PFSK-1 (cell line): ENCODE measurements around the gene OR11G2.

ENCODE experiments used
- FOXP2 ChIP-seq: optimal IDR thresholded peaks from 2 replicates; pipeline ENCODE3; 2011; ENCODE audit warnings: borderline replicate concordance, control low read depth, inconsistent platforms; ENCODE audit not compliant: insufficient read depth; ENCODE audit errors: extremely low read length, extremely low read depth
- POLR2AphosphoS5 ChIP-seq: IDR thresholded peaks from 2 replicates; pipeline ENCODE4 v1.6.1; 2012; ENCODE audit warnings: low read depth, mild to moderate bottlenecking, control low read depth, low read length, moderate library complexity
- REST ChIP-seq, 2 experiments: IDR thresholded peaks; 2 replicates each; pipeline versions ENCODE4 v1.6.1 to v1.8.0; 2011 to 2012; ENCODE audit warnings: low read depth in 2 of 2, low read length in 2 of 2, control low read depth in 1 of 2, inconsistent platforms in 1 of 2, mild to moderate bottlenecking in 1 of 2, moderate library complexity in 1 of 2; ENCODE audit not compliant: insufficient read depth in 1 of 2
- SIN3A ChIP-seq: IDR thresholded peaks from 2 replicates; pipeline ENCODE4 v1.6.1; 2012; ENCODE audit warnings: mild to moderate bottlenecking, low read length, moderate library complexity, borderline replicate concordance; ENCODE audit not compliant: insufficient read depth
- TAF1 ChIP-seq: IDR thresholded peaks from 2 replicates; pipeline ENCODE4 v1.6.1; 2012; ENCODE audit warnings: low read length, control low read depth, borderline replicate concordance; ENCODE audit not compliant: insufficient read depth

OR11G2 gene

GRCh38 chr14:20198991-20199390 is 8.3 kb downstream of the OR11G2 start:
- no peak for TF ChIP-seq REST (IDR thresholded peaks at IDR 0.05; ENCODE audit: insufficient read depth in 1 of 2, low read depth in 2 of 2, low read length in 2 of 2)
- no peak for TF ChIP-seq SIN3A
- TF ChIP-seq FOXP2, result no peak
- TF ChIP-seq TAF1, result no peak
- TF ChIP-seq POLR2AphosphoS5, result no peak

GRCh38 chr14:20204721-20205120 is 14.0 kb downstream of the OR11G2 start:
- TF ChIP-seq FOXP2 (no peak), REST (IDR thresholded peaks at IDR 0.05; ENCODE audit: insufficient read depth in 1 of 2, low read depth in 2 of 2, low read length in 2 of 2) (no peak), TAF1 (no peak), POLR2AphosphoS5 (no peak), SIN3A (no peak)

GRCh38 chr14:20209595-20209994 is 18.9 kb downstream of the OR11G2 start:
- no peak for TF ChIP-seq TAF1
- no peak for TF ChIP-seq REST (IDR thresholded peaks at IDR 0.05; ENCODE audit: insufficient read depth in 1 of 2, low read depth in 2 of 2, low read length in 2 of 2)
- TF ChIP-seq POLR2AphosphoS5, result no peak
- TF ChIP-seq SIN3A, result no peak
- no peak for TF ChIP-seq FOXP2

- no peak for TF ChIP-seq TAF1
- TF ChIP-seq SIN3A, result no peak
- TF ChIP-seq POLR2AphosphoS5, result no peak
- no peak for TF ChIP-seq FOXP2
- no peak for TF ChIP-seq REST (IDR thresholded peaks at IDR 0.05; ENCODE audit: insufficient read depth in 1 of 2, low read depth in 2 of 2, low read length in 2 of 2)
Observed at GRCh38 chr14:20215196-20215595, 24.5 kb downstream of the OR11G2 start.

- no peak for TF ChIP-seq FOXP2
- no peak for TF ChIP-seq SIN3A
- no peak for TF ChIP-seq POLR2AphosphoS5
- no peak for TF ChIP-seq TAF1
- no peak for TF ChIP-seq REST (IDR thresholded peaks at IDR 0.05; ENCODE audit: insufficient read depth in 1 of 2, low read depth in 2 of 2, low read length in 2 of 2)
Observed at GRCh38 chr14:20219033-20219432, 28.3 kb downstream of the OR11G2 start.
